Subcutaneous adipose tissue (tissue), 4 donors: ENCODE measurements around the gene TAAR9. TPM values are rescaled to one million over a fixed set of nuclear protein-coding genes. Genes with fewer than 3 reads are reported as not detected.

Experiments used
- CTCF ChIP-seq: fragments of 450-650 bp; IDR thresholded peaks from one replicate; pipeline ENCODE4 v1.5.1; 2016; ENCODE audit warnings: low read depth, mild to moderate bottlenecking, control low read depth, antibody characterized with exemption, moderate library complexity
- total RNA-seq, 4 donors: library from RNA; depleted of rRNA; stranded (reverse); fragments of >200 nt; gene quantifications; one replicate each; pipeline ENCODE4 v1.1.0, GENCODE V29; 2016

Gene TAAR9
- total RNA-seq, 4 donors from 2014 or later: not detected

DNA sequence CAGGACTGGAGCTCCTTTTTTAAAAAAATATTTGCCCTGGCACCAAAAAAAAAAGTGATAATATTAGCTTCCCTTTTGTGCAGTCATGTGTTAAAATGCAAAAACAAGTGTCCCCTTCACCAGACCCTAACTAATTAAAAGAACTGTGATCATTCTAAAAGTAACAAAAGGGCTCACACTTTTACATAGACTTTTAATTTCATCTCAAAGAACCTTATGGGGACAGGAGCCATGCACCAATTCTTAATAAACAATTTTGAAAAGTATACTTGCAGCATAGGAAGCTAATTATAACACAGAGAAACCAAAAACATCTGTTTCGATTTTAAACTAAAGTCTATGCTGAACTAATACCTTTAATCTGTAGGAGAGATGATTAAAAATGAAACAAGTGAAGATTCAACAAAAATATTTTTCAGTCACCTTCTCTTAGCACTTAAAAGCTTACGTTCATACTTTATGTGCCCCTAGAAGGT lies 42.4 kb upstream of the TAAR9 start:
- TF ChIP-seq CTCF: no peak

- no peak for TF ChIP-seq CTCF
Measured at GRCh38 chr6:132496519-132497180, 41.4 kb upstream of the TAAR9 start.

GRCh38 chr6:132498638-132499037 lies 39.4 kb upstream of the TAAR9 start:
- TF ChIP-seq CTCF: no peak

- no peak for TF ChIP-seq CTCF
Measured at GRCh38 chr6:132499757-132500156, 38.3 kb upstream of the TAAR9 start.

DNA sequence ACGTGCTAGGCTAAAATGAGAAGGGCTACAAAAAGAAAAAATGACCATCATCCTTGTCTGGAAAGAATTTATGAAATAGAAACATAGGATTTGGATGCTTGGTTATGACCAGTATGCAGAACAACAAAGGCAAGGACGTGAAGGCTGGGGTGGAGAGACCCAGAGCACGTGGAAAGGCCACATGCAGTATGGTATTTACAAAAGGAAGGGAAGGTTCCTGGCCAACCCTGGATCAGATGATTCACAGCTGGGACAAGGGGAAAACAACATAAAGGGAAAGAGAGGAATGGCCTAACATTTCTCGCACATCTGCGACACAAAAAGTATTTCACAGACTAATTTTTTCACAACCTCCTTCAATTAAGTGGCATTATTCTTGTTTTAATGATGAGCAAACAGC lies 33.3 kb upstream of the TAAR9 start:
- TF ChIP-seq CTCF: no peak

DNA sequence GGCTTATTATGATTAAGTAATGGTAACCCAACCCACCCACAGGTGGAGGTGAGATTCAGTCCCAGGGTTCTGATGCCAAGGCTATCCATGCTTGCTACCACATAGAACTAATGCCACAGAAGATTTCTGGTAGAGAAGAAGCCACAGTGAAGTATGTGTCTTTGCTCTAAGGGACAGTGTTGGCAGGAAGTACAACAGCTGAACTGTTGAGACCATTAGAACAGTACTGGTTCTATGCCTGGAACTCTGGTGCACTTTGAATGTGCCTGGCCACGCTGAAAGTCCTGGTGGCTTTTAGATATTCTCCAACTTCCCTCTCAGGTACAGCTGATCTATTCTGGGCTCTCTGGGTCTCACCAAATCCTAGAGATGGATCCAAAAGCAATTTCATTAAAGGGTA lies 32.9 kb upstream of the TAAR9 start:
- no peak for TF ChIP-seq CTCF

DNA sequence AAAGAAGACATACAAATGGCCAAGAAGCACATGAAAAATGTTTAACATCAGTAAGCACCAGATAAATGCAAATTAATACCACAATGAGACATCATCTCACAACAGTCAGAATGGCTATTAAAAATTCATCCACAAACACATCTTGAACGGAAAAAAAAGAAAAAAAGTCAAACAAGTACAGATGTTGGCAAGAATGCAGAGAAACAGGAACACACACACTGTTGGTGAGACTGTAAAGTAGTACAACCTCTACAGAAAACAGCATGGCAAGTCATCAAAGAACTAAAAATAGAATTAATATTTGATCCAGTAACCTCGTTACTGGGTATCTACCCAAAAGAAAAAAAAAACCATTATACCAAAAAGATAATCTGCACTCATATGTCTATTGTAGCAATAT lies 31.6 kb upstream of the TAAR9 start:
- no peak for TF ChIP-seq CTCF
